Measurements from ENCODE around the gene PIEZO1.
"Not testable (repeated sequence)": the region's sequence is repeated elsewhere in the genome, so short reads cannot be mapped to it uniquely, and the experiment has no call there.

Gene PIEZO1

DNA sequence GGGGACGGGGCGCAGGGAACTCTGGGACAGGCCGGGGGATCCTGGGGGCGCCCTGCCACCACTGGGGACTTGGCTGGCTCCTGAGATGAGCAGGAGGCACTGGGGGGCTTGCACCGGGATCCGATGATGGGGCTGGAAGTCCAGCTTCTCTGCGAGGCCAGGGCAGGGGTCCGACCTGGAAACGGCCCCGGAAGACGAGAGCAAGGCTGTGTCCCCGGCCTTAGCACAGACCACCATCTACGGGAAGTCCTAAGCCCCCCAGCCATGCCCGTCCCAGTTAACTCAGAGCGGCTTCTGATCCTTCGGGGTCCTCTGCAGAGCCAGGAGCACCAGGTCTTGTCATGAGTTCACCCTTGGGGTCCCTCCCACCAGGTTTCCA, 19.1 kb upstream of the PIEZO1 start:
- DNase-seq = no peak

DNA sequence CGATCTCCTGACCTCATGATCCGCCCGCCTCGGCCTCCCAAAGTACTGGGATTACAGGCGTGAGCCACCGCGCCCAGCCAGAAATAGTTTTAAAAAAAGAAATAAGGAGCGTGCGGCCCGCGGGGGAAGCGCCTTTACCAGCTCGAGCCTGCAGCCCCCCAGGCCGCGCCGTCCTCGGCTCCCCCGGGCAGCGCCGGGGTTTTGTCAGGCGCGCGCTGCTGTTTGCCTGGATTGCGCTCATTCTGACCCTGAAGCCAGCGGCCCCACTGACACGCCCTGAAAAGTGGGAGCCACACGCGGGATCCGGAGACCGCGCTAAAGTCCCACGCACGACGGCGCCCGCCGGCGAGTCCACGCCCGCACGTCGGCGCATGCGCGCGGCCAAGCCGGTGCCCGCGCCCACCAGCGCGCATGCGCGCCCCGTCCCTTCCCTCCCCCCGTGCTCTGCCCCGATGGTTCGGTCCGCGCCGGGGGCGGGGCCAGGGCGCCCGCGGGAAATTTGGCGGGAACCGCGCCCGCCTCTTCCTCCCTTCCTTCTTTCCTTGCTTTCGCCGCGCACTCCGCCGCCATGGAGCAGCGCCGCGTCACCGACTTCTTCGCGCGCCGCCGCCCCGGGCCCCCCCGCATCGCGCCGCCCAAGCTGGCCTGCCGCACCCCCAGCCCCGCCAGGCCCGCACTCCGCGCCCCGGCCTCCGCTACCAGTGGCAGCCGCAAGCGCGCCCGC, 18.4 kb upstream of the PIEZO1 start, which contains the start of gene CDT1:
TSS of gene CDT1 (plus strand) at position 526 of the 724 bp plus-strand sequence. CDS start at position 569, 43 bp downstream.
- peak; percentile 65 for DNase-seq

DNA sequence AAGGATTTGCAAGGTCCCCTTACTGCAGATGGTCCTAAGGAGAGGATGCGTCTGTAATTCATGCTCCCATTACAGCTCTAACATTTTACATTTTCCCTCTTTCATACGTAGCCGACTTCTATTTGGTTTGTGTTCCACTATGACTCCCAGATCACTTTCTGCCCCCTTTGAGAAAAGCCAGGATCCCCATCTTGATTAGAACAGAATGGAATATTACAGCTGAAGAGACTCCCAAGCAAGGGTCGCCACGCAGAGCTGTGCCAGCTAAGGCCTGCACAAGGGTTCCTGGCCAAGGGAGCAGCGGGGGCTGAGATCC, 15.2 kb upstream of the PIEZO1 start:
- no peak for DNase-seq

DNA sequence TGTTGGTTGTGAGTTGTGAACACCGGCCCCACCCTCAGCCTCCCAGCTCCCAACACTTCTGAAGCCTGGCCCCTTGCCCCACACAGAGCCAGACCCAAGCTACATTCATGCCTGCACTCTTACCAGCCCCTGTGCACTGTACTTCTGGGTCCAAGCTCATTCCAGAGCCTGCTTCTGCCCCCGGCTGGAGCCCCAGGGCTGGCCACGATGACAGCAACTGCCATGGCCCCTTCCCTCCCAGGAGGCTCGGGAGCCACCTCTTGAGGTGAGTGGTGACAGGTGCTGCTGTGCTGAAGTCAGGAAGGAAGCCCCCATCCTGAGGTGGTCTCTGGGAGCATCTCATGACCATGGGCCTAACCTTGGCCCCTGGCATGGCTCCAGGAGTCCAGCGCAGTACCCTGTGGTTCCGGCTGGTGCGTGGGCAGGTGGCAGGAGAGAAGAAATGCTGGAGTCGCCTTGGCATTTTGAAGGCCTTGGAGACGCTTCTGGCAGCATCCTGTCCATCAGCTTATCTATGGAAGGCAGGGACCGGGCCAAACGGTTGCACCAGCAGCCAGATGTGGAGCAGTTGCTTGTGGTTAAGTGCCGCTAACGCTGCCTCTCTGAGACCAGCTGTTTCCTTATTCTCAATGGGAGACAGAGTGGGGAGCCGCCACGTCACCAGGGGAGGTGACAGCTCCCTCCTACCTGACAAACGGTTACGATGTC, 14.7 kb upstream of the PIEZO1 start:
- DNase-seq = no peak

DNA sequence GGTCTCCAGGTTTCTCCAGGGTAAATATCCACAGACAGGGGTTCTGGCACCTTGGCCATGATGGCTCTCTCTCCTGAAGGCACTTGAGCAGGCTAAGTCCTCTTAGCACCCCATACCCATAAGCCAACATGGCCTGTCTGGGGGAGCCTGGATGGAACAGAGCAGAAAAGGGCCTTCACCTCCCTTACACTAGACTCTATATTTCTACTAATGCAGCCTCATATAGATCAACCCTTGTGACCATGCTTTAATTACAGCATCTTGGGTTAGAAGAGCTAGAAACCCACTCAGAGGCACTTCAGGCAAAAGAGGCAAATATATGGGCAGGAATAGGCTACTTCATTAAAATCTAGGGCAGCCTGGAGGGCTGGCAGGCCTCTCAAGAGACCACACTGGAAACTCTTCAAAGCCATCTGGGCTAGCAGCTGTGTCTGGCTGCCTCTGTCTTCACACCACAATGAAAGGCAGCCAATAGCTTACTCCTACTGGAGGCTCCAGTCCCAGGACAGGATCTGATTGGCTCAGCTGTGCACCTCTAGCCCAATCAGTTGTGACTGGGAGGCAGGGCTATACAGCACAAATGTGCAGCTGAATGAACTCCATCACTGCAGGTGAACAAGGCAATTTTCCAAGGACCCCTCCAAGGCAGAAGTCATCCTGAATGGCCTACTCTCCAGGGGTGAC, 13.9 kb upstream of the PIEZO1 start:
- DNase-seq = no peak

DNA sequence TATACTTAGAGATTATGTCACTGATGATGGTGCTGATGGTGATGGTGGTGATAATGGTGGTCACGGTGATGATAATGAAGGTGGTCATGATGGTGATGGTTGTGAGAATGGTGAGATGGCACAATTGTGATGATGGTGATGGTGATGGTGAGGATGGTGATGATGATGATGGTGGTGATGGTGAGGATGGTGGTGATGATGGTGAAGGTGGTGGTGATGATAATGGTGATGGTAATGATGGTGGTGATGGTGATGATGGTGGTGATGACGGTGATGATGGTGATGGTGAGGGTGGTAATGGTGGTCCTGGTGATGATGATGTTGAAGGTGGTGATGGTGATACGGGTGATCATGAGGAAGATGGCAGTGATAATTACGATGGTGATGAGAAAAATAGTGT, 13.1 kb upstream of the PIEZO1 start:
- no peak for DNase-seq

DNA sequence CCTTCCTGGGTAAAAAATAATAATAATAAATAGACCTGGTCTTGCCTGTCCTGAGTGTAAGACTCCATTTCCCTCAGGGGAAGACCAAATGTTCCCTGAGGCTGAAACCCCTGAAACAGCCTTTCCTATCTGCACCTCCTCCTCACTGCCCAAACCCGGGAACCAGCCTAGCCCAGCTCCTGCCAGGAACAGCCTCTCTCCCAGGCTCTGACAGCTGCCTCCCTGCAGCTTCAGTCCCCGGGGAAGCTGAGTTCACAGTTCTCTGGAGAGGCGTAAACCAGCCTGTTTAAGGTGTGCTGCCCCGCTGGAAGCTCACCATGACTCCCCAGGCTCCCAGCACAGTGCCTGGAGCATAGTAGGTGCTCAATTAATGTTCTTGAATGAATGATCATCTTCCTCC, 11.3 kb upstream of the PIEZO1 start:
- DNase-seq = no peak

DNA sequence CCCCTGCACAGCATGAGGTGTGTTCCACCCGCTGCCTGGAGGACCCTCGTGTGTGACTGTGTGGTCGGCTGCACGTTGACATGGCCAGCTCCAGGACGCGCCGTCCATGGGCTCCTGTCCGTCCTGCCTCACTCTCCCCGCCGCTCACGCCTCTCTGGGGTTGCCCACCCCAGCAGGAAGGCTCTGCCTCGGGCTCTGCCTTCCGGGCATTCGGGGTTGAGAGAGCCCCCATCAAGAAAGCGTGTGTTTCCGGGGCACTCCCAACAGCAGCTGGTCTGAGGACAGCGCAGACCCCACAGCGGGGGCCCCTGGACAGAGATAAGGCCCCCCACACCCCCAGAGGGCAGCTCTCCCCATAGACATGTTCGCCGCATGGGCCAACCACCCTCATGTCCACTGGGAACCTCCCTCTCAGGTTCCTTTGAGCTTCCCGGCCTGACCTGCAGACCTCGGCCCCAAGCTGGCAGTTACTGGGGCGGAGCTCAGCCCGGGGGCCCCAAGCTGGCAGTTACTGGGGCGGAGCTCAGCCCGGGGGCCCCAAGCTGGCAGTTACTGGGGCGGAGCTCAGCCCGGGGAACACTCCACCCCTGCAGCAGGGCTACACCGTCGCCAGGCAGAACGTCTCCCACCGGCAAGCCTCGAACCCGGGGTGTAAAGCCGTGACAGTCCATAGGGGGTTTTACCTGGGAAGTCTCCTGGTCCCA, 8.4 kb upstream of the PIEZO1 start:
- DNase-seq = no peak

DNA sequence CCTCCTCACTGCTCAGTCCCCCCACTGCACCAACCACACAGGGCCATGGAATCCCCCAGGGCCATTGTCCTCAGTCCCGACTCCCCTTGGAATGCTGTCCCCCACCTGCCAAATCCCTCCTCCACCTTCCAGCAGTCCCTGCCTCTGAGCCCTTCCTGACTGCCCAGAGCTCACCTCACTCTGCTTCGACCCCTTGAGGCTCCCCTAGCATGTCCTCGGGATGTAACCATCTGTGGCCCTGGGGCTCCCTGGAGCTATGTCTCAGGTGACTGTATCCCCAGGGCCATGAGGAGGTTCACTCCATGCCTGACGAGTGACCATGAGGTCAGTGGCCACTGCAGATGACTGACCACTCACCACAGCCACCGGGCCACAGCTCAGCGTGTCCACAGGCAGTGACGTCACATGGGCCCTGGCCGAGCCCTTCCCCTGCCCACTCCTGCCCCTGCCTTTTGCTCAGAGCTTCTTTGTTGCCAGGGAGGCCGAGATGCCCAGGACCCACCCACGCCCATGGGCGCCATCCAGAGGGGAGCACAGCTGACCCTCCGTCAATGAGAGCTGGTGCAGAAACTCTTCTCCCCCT, 7.7 kb upstream of the PIEZO1 start:
- DNase-seq = no peak

DNA sequence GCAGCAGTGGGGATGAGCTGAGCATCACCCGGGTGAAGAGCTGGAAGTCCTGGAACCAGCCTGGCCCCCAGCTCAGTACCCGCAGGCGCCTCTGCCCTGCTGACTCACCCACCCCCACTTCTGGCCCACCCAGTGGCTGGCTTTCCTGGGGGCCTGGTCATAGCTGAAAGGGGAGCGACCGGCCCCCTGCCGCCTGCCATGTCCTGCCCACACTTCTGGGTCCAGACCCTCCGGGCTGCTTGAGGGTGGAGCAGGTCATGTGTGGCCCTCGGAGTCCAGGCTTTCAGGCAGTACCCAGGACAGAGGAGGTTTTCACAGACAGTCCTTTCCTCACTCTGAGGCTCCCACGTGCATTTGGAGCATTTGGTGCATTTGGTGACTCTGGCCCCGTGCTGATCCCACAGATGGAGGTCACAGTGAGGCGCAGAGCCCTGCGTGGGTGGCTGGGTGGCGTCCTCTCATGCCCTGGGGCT, 7.1 kb upstream of the PIEZO1 start:
- DNase-seq = peak; percentile 21

DNA sequence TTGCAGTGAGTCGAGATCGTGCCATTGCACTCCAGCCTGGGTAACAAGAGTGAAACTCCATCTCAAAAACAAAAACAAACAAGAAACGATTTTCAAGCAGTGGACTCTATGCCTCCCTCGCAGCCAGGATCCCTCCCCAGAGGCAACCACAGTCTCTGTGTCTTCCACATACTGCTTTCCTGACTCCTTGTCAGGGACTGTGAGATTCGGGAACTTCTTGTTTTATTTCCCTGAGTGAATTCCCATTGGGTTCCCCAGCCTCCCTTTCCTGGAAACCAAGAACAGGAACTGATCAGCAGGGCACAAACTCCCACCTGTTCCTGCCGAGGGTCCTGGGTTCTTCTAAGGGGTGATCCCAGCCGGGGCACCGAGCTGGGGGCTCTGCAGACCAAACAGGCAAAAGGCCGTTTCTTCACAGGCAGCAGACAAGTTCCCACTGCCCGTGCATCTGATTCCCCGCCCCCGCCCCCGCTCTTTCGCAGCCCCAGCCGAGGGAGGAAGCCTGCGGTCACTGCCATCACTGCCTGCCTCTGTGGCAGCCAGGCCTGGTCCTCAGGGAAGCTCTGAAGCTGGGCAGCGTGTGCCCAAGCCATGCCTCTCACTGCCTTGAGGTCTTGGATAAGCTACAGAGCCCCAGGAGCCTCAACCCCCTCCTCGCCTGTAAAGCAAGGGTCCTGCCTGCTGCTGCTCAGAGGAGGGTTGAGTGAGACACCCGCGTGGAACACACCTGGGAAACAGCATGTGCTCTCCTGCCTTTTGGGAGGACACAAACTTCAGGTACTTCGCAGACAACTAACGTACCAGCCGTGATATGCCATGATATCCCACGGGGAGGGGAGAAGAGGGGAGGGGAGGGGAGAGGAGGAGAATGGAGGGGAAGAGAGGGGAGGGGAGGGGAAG, 5.5 kb upstream of the PIEZO1 start:
- no peak for DNase-seq

DNA sequence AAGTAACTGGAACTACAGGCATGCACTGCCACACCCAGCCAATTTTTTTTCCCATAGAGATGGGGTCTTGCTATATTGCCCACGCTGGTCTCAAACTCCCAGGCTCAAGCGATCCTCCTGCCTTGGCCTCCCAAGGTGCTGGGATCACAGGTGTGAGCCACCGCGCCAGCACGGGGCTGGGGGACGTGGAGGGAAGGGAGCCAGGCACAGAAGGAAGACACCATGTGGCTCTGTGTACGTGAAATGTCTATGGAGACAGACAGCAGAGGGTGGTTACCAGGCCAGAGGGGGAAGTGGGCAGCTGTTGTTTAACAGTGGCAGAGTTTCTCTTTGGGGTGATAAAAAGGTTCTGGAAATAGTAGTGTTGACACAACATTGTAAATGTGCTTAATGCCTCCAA, 4.6 kb upstream of the PIEZO1 start:
- DNase-seq = no peak

DNA sequence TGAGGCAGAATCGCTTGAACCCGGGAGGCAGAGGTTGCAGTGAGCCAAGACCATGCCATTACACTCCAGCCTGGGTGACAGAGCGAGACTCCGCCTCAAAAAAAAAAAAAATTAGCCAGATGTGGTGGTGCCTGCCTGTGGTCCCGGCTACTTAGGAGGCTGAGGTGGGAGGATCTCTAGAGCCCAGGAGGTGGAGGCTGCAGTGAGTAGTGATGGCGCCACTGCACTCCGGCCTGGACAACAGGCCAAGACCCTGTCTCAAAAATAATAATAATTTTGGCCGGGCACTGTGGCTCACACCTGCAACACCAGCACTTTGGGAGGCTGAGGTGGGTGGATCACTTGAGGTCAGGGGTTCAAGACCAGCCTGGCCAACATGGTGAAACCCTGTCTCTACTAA, 3.7 kb upstream of the PIEZO1 start:
- DNase-seq = not testable (repeated sequence)

DNA sequence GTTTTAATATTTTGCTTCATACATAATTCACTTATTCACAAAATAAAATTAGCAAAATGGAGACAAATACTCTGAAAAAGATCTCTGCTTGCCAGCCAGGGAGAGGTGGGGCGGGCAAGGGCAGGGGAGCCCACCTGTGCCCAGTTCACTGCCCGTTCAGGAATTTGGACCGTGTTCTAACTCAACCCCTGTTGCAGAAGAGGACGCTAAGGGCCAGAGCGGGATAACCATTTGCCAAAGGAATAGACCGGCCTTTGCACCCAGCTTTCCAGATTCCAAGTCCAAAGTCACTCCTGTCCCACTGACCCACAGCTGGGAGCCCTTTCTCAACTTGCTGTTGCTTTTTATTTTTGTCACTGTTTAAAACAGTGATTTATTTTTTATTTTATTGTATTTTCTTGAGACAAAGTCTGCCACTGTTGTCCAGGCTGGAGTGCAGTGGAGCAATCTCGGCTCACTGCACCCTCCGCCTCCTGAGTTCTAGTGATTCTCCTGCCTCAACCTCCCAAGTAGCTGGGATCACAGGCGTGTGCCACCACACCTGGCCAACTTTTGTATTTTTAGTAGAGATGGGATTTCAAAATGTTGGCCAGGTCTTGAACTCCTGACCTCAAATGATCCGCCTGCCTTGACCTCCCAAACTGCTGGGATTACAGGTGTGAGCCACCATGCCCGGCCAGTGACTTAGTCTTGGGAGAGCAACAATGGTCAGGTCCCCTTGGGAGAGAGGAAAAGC, 2.7 kb upstream of the PIEZO1 start:
- DNase-seq = no peak

DNA sequence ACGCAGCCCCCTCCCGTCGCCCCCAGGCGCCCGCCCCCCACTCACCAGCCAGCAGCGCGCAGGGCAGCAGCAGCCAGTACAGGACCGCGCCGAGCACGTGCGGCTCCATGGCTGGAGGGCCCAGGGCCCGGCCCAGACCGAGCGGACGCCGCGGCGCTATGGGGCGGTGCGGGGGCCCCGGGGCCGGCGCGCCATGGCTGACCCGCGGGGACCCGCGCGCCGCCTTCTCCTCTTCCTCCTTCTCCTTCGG, 239 bp downstream of the PIEZO1 start:
- no peak for DNase-seq

DNA sequence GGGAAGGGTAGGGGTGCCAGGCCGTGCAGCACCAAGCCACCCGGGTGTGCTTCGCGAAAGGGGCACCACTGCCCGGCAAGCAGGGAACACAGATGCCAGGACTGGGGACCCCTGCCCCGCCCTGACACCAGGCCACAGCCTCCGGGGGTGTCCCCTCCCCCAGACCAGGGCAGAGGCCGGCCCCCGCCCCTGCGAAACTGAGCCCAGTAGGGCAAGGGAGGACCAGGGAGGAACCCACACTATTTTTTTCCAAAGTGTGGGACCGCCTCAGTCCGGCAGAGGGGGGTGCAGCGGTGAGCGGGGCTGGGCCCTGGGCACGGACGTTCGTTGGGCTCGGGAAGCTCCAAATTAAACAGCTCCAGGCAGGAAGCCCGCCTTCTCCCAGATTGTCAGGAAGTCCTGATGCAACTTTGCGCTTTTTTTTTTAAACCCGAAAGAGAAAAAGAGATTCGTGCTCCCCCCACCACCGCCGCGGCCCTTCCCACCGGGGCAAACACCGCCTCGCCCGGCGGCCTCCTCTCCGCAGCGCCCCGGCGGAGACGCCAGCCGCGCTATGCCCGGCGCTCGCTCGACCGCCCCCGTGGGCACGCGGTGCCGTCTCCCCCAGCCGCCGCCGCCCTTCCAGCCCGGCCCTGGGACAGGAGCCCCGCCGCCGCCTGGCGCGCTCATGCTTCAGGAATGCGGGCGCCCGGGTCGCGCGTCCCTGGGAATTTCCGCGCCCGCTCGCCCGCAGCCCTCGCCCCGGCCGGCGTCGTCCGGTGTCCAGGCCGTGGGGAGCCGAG, 755 bp downstream of the PIEZO1 start:
- DNase-seq = peak; percentile 32

DNA sequence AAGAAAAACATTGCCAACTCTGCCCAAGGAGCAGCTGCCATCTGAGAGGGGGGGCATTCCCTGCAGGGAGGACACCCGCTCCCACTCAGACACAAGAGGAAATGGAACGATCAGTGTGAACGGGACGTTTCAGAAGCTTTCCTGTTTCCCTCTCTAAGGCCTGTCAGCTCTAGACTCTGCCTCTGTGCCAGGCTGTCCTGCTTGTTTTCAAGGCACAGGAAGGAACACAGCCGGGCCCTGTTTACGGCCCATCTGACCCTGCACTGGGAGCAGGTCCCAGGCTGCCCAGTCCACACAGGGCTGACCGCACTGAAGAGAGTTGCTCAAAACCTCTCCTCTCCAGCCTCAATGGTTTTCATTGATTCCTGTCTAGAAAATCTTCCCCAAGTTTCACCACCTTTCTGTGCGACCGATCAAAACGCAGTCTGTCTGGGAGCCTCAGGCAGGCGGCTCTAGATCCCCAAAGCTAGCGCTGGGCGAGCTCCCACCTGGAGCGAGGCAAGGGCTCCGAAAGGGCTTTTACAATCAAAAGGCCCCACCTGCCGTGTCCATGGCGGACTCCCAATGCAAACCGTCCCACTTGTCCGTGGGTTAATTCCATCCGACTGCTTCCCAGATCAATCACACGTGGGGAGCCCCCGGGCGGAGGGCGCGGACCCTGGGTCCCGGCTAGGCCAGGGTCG, 1.5 kb downstream of the PIEZO1 start:
- DNase-seq = no peak

DNA sequence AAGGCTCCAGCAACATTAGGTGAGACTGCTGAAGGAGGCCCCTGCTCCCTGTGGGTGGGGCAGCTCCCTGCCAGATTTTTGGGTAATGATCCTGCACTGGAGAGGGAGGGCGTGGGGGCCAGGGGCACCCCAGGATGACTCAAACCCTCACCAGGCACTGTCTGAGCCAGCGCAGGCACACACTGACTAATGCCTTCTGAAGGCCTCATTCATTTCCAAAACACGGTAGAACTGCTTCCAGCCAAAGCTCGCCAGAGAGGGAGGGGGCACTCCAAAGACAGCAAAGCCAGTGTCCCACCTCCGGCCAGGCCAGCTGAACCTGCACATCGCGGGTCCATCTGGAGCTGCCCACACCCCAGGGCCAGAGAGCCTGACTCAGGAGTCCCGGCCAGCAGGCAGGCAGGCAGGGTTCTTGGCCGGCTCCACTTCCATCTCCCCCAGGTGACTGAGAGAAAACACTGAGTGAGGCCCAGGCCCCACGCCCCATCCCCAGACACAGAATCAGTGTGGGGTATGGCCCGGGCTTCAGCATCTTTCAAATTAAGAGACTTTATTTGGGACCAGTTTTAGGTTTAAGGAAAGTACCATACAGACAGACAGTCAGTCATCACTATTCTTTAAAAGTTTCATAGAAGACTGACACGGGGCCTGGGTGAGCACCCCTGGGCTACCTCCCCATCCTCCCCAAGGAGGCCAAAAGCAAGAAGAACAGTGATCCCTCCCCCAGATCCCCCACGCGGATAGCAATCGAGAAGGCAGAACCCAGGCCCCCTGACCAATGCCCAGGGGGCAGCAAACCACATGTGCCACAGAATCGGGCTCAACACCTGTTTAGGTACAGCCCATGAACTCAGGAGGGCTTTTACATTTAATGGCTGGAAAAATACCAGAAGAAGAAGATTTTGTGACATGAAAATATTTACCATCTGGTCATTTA, 2.3 kb downstream of the PIEZO1 start:
- DNase-seq = peak; percentile 52

Data from T1000 (cell line).